ENCODE results near the gene R3HCC1L. TPM values are rescaled to one million over a fixed set of nuclear protein-coding genes. Genes with fewer than 3 reads are reported as not detected.

Gene R3HCC1L
- total and polyA plus RNA-seq, 11 donors, result 4.0 to 8.6 (median 5.2) TPM

GRCh38 chr10:98104125-98104524 lies 30.3 kb upstream of the R3HCC1L start:
- no peak for ATAC-seq
- DNase-seq, result no peak
- TF ChIP-seq CTCF (IDR thresholded peaks at IDR 0.05) (no peak), POLR2A (IDR thresholded peaks at IDR 0.05) (no peak)
- Histone ChIP-seq H3K27ac (no peak overlapping the region), H3K4me1 (no peaks in the 10 kb centered on the region), H3K9me3 (no peaks in the 10 kb centered on the region), H3K36me3 (no peaks in the 10 kb centered on the region), H3K4me3 (no peak overlapping the region), H3K27me3 (peaks cover 0 to 10% (median 0%) of the 10 kb centered on the region in 9 donors)
- intact Hi-C loops (cut with DNase I), result no loop called here
- WGBS, 4 donors, result 69 to 76% (median 73%) methylated on average over 3 of the region's 3 CpGs

DNA sequence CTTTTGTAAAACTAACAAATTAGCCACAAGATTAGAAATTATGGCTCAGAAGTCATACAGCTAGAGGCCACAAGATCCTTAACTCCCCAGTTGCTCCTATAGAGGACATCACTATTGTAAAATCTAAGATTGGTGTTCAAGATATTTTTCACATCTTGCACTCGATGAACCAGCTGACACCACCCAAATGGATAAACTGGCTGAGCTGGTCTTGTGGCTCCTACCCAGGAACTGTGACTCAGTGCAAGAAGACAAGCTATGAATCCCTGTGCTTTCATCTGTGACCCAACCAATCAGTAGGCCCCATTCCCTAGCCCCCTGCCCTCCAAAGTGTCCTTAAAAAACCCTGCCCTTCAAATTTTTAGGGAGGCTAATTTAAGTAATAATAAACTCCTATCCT lies 27.9 kb upstream of the R3HCC1L start:
- intact Hi-C loops (cut with DNase I), result no loop called here
- H3K27ac ChIP-seq, result no peak overlapping the region
- ATAC-seq (no peak), DNase-seq (no peak)
- TF ChIP-seq CTCF (IDR thresholded peaks at IDR 0.05) (no peak), POLR2A (IDR thresholded peaks at IDR 0.05) (no peak)
- H3K4me1 ChIP-seq, result no peaks in the 10 kb centered on the region
- peaks cover 0 to 18% (median 3%) of the 10 kb centered on the region in 9 donors for H3K27me3 ChIP-seq
- no peaks in the 10 kb centered on the region for H3K9me3 ChIP-seq
- 76 to 94% (median 86%) methylated on average over 1 of the region's 1 CpG for WGBS, 4 donors
- no peak overlapping the region for H3K4me3 ChIP-seq
- H3K36me3 ChIP-seq, result no peaks in the 10 kb centered on the region

- H3K27me3 ChIP-seq, result peaks cover 0 to 31% (median 3%) of the 10 kb centered on the region in 9 donors
These were observed 26.6 kb upstream of the R3HCC1L start for GRCh38 chr10:98107644-98108430.

More at GRCh38 chr10:98107644-98108430, 26.6 kb upstream of the R3HCC1L start:
- no peak for DNase-seq
- Histone ChIP-seq H3K36me3 (no peaks in the 10 kb centered on the region), H3K27ac (no peak overlapping the region), H3K4me3 (no peak overlapping the region), H3K9me3 (no peaks in the 10 kb centered on the region), H3K4me1 (no peaks in the 10 kb centered on the region)
- no peak for TF ChIP-seq POLR2A (IDR thresholded peaks at IDR 0.05)
- no peak for TF ChIP-seq CTCF (IDR thresholded peaks at IDR 0.05)
- 58 to 71% (median 63%) methylated on average over 10 of the region's 10 CpGs for WGBS, 4 donors
- intact Hi-C loops (cut with DNase I), result no loop called here
- no peak for ATAC-seq
